ENCODE data around the gene SSH3.
A peak's percentile ranks its signal among the peaks of the same experiment; 100 is the strongest.

SSH3 gene

GRCh38 chr11:67308031-67308866 is 4.9 kb downstream of the SSH3 start:
- H3K27me3 ChIP-seq (ENCODE audit: control insufficient read depth, insufficient read depth, low read length): no peaks in the 10 kb centered on the region
- H3K36me3 ChIP-seq (ENCODE audit: control insufficient read depth, insufficient read depth, low read length): peaks cover 4% of the 10 kb centered on the region

GRCh38 chr11:67309166-67309565 is 5.8 kb downstream of the SSH3 start:
- Histone ChIP-seq H3K27me3 (ENCODE audit: control insufficient read depth, insufficient read depth, low read length) (no peaks in the 10 kb centered on the region), H3K4me3 (ENCODE audit: low read length) (no peak overlapping the region), H3K36me3 (ENCODE audit: control insufficient read depth, insufficient read depth, low read length) (peaks cover 4% of the 10 kb centered on the region), H3K9ac (ENCODE audit: low read length) (no peak overlapping the region), H3K4me1 (ENCODE audit: control insufficient read depth, insufficient read depth, low read length) (no peaks in the 10 kb centered on the region), H3K27ac (ENCODE audit: low read depth, low read length) (no peak overlapping the region)

More at GRCh38 chr11:67308031-67308866, 4.9 kb downstream of the SSH3 start:
- H3K27ac ChIP-seq (ENCODE audit: low read depth, low read length): no peak overlapping the region
- no peaks in the 10 kb centered on the region for H3K4me1 ChIP-seq (ENCODE audit: control insufficient read depth, insufficient read depth, low read length)
- H3K9ac ChIP-seq (ENCODE audit: low read length): no peak overlapping the region
- H3K4me3 ChIP-seq (ENCODE audit: low read length): no peak overlapping the region

- Histone ChIP-seq H3K9ac (ENCODE audit: low read length) (no peak overlapping the region), H3K36me3 (ENCODE audit: control insufficient read depth, insufficient read depth, low read length) (peaks cover 4% of the 10 kb centered on the region), H3K27me3 (ENCODE audit: control insufficient read depth, insufficient read depth, low read length) (no peaks in the 10 kb centered on the region), H3K27ac (ENCODE audit: low read depth, low read length) (no peak overlapping the region), H3K4me1 (ENCODE audit: control insufficient read depth, insufficient read depth, low read length) (no peaks in the 10 kb centered on the region), H3K4me3 (ENCODE audit: low read length) (no peak overlapping the region)
These were observed 6.3 kb downstream of the SSH3 start for GRCh38 chr11:67309661-67310061.

- Histone ChIP-seq H3K27ac (ENCODE audit: low read depth, low read length) (no peak overlapping the region), H3K36me3 (ENCODE audit: control insufficient read depth, insufficient read depth, low read length) (peaks cover 4% of the 10 kb centered on the region), H3K4me3 (ENCODE audit: low read length) (no peak overlapping the region), H3K9ac (ENCODE audit: low read length) (no peak overlapping the region), H3K27me3 (ENCODE audit: control insufficient read depth, insufficient read depth, low read length) (no peaks in the 10 kb centered on the region), H3K4me1 (ENCODE audit: control insufficient read depth, insufficient read depth, low read length) (no peaks in the 10 kb centered on the region)
These were observed 7.1 kb downstream of the SSH3 start for GRCh38 chr11:67310246-67311050.

GRCh38 chr11:67311051-67311555 is 7.8 kb downstream of the SSH3 start:
- Histone ChIP-seq H3K4me1 (ENCODE audit: control insufficient read depth, insufficient read depth, low read length) (no peaks in the 10 kb centered on the region), H3K27ac (ENCODE audit: low read depth, low read length) (no peak overlapping the region), H3K9ac (ENCODE audit: low read length) (no peak overlapping the region), H3K36me3 (ENCODE audit: control insufficient read depth, insufficient read depth, low read length) (peaks cover 4% of the 10 kb centered on the region), H3K27me3 (ENCODE audit: control insufficient read depth, insufficient read depth, low read length) (no peaks in the 10 kb centered on the region), H3K4me3 (ENCODE audit: low read length) (no peak overlapping the region)

GRCh38 chr11:67311556-67312082 is 8.3 kb downstream of the SSH3 start:
- Histone ChIP-seq H3K4me3 (ENCODE audit: low read length) (no peak overlapping the region), H3K27ac (ENCODE audit: low read depth, low read length) (no peak overlapping the region), H3K36me3 (ENCODE audit: control insufficient read depth, insufficient read depth, low read length) (peaks cover 4% of the 10 kb centered on the region), H3K4me1 (ENCODE audit: control insufficient read depth, insufficient read depth, low read length) (no peaks in the 10 kb centered on the region), H3K27me3 (ENCODE audit: control insufficient read depth, insufficient read depth, low read length) (no peaks in the 10 kb centered on the region), H3K9ac (ENCODE audit: low read length) (no peak overlapping the region)

- peaks cover 4% of the 10 kb centered on the region for H3K36me3 ChIP-seq (ENCODE audit: control insufficient read depth, insufficient read depth, low read length)
- H3K4me3 ChIP-seq (ENCODE audit: low read length): no peak overlapping the region
- H3K27me3 ChIP-seq (ENCODE audit: control insufficient read depth, insufficient read depth, low read length): no peaks in the 10 kb centered on the region
- H3K9ac ChIP-seq (ENCODE audit: low read length): no peak overlapping the region
- H3K4me1 ChIP-seq (ENCODE audit: control insufficient read depth, insufficient read depth, low read length): no peaks in the 10 kb centered on the region
- H3K27ac ChIP-seq (ENCODE audit: low read depth, low read length): no peak overlapping the region
These were observed 9.1 kb downstream of the SSH3 start for GRCh38 chr11:67312187-67313021.

GRCh38 chr11:67313125-67313890 is 10.0 kb downstream of the SSH3 start:
- Histone ChIP-seq H3K4me1 (ENCODE audit: control insufficient read depth, insufficient read depth, low read length) (no peaks in the 10 kb centered on the region), H3K9ac (ENCODE audit: low read length) (no peak overlapping the region), H3K27me3 (ENCODE audit: control insufficient read depth, insufficient read depth, low read length) (no peaks in the 10 kb centered on the region), H3K36me3 (ENCODE audit: control insufficient read depth, insufficient read depth, low read length) (peaks cover 4% of the 10 kb centered on the region), H3K27ac (ENCODE audit: low read depth, low read length) (no peak overlapping the region), H3K4me3 (ENCODE audit: low read length) (no peak overlapping the region)

GRCh38 chr11:67314218-67314617 is 10.9 kb downstream of the SSH3 start:
- Histone ChIP-seq H3K4me3 (ENCODE audit: low read length) (no peak overlapping the region), H3K4me1 (ENCODE audit: control insufficient read depth, insufficient read depth, low read length) (no peaks in the 10 kb centered on the region), H3K27me3 (ENCODE audit: control insufficient read depth, insufficient read depth, low read length) (no peaks in the 10 kb centered on the region), H3K36me3 (ENCODE audit: control insufficient read depth, insufficient read depth, low read length) (peaks cover 4% of the 10 kb centered on the region), H3K9ac (ENCODE audit: low read length) (no peak overlapping the region), H3K27ac (ENCODE audit: low read depth, low read length) (no peak overlapping the region)

- Histone ChIP-seq H3K9ac (ENCODE audit: low read length) (no peak overlapping the region), H3K36me3 (ENCODE audit: control insufficient read depth, insufficient read depth, low read length) (no peaks in the 10 kb centered on the region)
These were observed 12.1 kb downstream of the SSH3 start for GRCh38 chr11:67315325-67315909.

GRCh38 chr11:67316882-67317204 is 13.5 kb downstream of the SSH3 start:
- Histone ChIP-seq H3K27ac (ENCODE audit: low read depth, low read length) (peak overlapping the region; percentile 82), H3K4me1 (ENCODE audit: control insufficient read depth, insufficient read depth, low read length) (no peaks in the 10 kb centered on the region), H3K36me3 (ENCODE audit: control insufficient read depth, insufficient read depth, low read length) (no peaks in the 10 kb centered on the region), H3K9ac (ENCODE audit: low read length) (peak overlapping the region; percentile 86), H3K4me3 (ENCODE audit: low read length) (peak overlapping the region; percentile 85), H3K27me3 (ENCODE audit: control insufficient read depth, insufficient read depth, low read length) (no peaks in the 10 kb centered on the region)

More at GRCh38 chr11:67315325-67315909, 12.1 kb downstream of the SSH3 start:
- Histone ChIP-seq H3K27ac (ENCODE audit: low read depth, low read length) (no peak overlapping the region), H3K4me3 (ENCODE audit: low read length) (no peak overlapping the region), H3K4me1 (ENCODE audit: control insufficient read depth, insufficient read depth, low read length) (no peaks in the 10 kb centered on the region), H3K27me3 (ENCODE audit: control insufficient read depth, insufficient read depth, low read length) (no peaks in the 10 kb centered on the region)
